ENCODE measurements around the gene VKORC1. TPM values are rescaled to one million over a fixed set of nuclear protein-coding genes. Genes with fewer than 3 reads are reported as not detected.

The VKORC1 gene
- total and polyA plus RNA-seq, 2 of the 8 experiments (the other 6 are each of a cell fraction or from before 2014, with no cell fraction given): 84.1 to 483 TPM

- H4K8ac ChIP-seq (ENCODE audit: extremely low read depth, insufficient read depth, low read length): no peak overlapping the region
- H3K4ac ChIP-seq (replicated peaks; ENCODE audit: insufficient read length, low read depth, low read length): no peak overlapping the region
- H4K5ac ChIP-seq (ENCODE audit: insufficient read length, low read depth, low read length): no peak overlapping the region
- no peaks in the 10 kb centered on the region for H4K20me1 ChIP-seq (replicated peaks in 1 of 2; ENCODE audit: control insufficient read depth in 1 of 2, insufficient read depth in 2 of 2, low read length in 2 of 2)
- H3K27me3 ChIP-seq (replicated peaks in 1 of 4; ENCODE audit: control insufficient read depth in 3 of 4, extremely low read depth in 1 of 4, insufficient read depth in 3 of 4, low read length in 3 of 4): no peaks in the 10 kb centered on the region
- H3K79me1 ChIP-seq (ENCODE audit: low read depth, low read length): no peaks in the 10 kb centered on the region; the same call in 1 of the 2 replicates
- H3K4me1 ChIP-seq (replicated peaks in 1 of 4; ENCODE audit: control insufficient read depth in 3 of 4, insufficient read depth in 4 of 4, low read length in 3 of 4): peaks cover 0 to 3% (median 0%) of the 10 kb centered on the region in 4 experiments; a peak in 3 of 7 replicates
- H2BK5ac ChIP-seq (ENCODE audit: low read depth, low read length): no peak overlapping the region
- no peak overlapping the region for H2BK15ac ChIP-seq (ENCODE audit: low read length)
- H2BK120ac ChIP-seq (replicated peaks; ENCODE audit: low read depth, low read length): no peak overlapping the region
- no peak overlapping the region for H2AK5ac ChIP-seq (ENCODE audit: low read depth, low read length)
- H2BK12ac ChIP-seq (ENCODE audit: low read depth, low read length): no peak overlapping the region
- no peak overlapping the region for H3K4me3 ChIP-seq (ENCODE audit: extremely low read depth in 1 of 4, insufficient read depth in 2 of 4, low read depth in 3 of 4, low read length in 4 of 4)
- FAIRE-seq (no peak), DNase-seq (ENCODE audit: low read depth in 1 of 2, low spot score in 2 of 2) (no peak)
- H3K23ac ChIP-seq (ENCODE audit: insufficient read length): no peak overlapping the region
- no peak overlapping the region for H3K14ac ChIP-seq (ENCODE audit: insufficient read length)
- no peak overlapping the region for H3K56ac ChIP-seq (replicated peaks; ENCODE audit: insufficient read length, low read depth, low read length)
- H3K27ac ChIP-seq (ENCODE audit: low read depth, low read length): no peak overlapping the region
- no peak overlapping the region for H3K18ac ChIP-seq (ENCODE audit: extremely low read depth, low read length)
- no peaks in the 10 kb centered on the region for H3K9me3 ChIP-seq (ENCODE audit: insufficient read depth in 2 of 2, low read depth in 1 of 2, low read length in 1 of 2)
- no peaks in the 10 kb centered on the region for H3K79me2 ChIP-seq (ENCODE audit: control insufficient read depth in 1 of 2, insufficient read depth in 2 of 2, low read length in 2 of 2)
- no peak overlapping the region for H2AFZ ChIP-seq (ENCODE audit: low read length)
- ChIA-PET CTCF (ENCODE audit: partially characterized antibody) (interaction anchor here (0.9 to 2.3 kb wide), 8 partner anchors 12 to 830 kb away, joined by 3 to 7 read pairs (median 4); partner anchors contain the start of gene ZNF267), POLR2A (ENCODE audit: partially characterized antibody) (interaction anchor here (0.7 to 3.2 kb wide), 7 partner anchors 17 to 77 kb away, joined by 3 to 15 read pairs (median 3); partner anchors contain the start of genes VKORC1, ZNF646 and ZNF668)
- peaks cover 2% of the 10 kb centered on the region; the same call in 1 of the 2 replicates for H3K23me2 ChIP-seq (ENCODE audit: low read depth, low read length)
- 90% methylated on average over 1 of the region's 1 CpG; no CpG with 5 or more reads in 1 of the 2 experiments for WGBS, 2 experiments (ENCODE audit: extremely low coverage in 1 of 2, insufficient coverage in 1 of 2, insufficient read length in 1 of 2, insufficient replicate concordance in 2 of 2, low coverage in 1 of 2, low lambda C conversion rate in 2 of 2, missing lambda C conversion rate in 1 of 2)
- no peak overlapping the region for H4K91ac ChIP-seq (replicated peaks; ENCODE audit: insufficient read length, low read length)
- H3K36me3 ChIP-seq (ENCODE audit: control insufficient read depth in 2 of 4, insufficient read depth in 4 of 4, low read length in 3 of 4): peaks cover 0 to 7% (median 0%) of the 10 kb centered on the region in 4 experiments; a peak in 1 of 8 replicates
- no peak overlapping the region for H2BK20ac ChIP-seq (ENCODE audit: low read length)
- H3K4me2 ChIP-seq (ENCODE audit: insufficient read depth in 1 of 2, low read depth in 2 of 2, low read length in 2 of 2): no peak overlapping the region; a peak in 1 of 4 replicates
- H3K9ac ChIP-seq (replicated peaks in 1 of 4; ENCODE audit: extremely low read depth in 1 of 4, low read depth in 3 of 4, low read length in 3 of 4): no peak overlapping the region
- TF ChIP-seq ASH2L (IDR thresholded peaks at IDR 0.05; ENCODE audit: low read length) (no peak), GTF2F1 (IDR thresholded peaks at IDR 0.05; ENCODE audit: borderline replicate concordance, low read depth, low read length) (no peak), RBBP5 (IDR thresholded peaks at IDR 0.05; ENCODE audit: borderline replicate concordance, low read depth, low read length) (no peak), SP2 (IDR thresholded peaks at IDR 0.05; ENCODE audit: low read length) (no peak), EP300 (IDR thresholded peaks at IDR 0.05; ENCODE audit: borderline replicate concordance in 1 of 2, low read depth in 2 of 2, low read length in 2 of 2) (no peak), ZNF274 (IDR thresholded peaks at IDR 0.05; ENCODE audit: borderline replicate concordance, extremely low read depth, low read length) (no peak), KDM5A (IDR thresholded peaks at IDR 0.05; ENCODE audit: low read length) (no peak), MAFK (IDR thresholded peaks at IDR 0.05; ENCODE audit: low read depth, low read length) (no peak), CEBPB (IDR thresholded peaks at IDR 0.05; ENCODE audit: low read depth, low read length) (no peak), TBP (IDR thresholded peaks at IDR 0.05; ENCODE audit: low read depth, low read length) (no peak), CHD1 (IDR thresholded peaks at IDR 0.05; ENCODE audit: low read depth, low read length) (no peak), KDM4A (IDR thresholded peaks at IDR 0.05; ENCODE audit: low read depth, low read length, severe bottlenecking) (no peak), E2F6 (IDR thresholded peaks at IDR 0.05) (no peak), YY1 (IDR thresholded peaks at IDR 0.05; ENCODE audit: low read depth, low read length) (no peak)
Measured at GRCh38 chr16:31043352-31043751, 51.2 kb downstream of the VKORC1 start.
